Suprapubic skin (tissue), 4 donors: ENCODE data around the gene YIF1A.
A peak's percentile ranks its signal among the peaks of the same experiment; 100 is the strongest.

ENCODE experiments used
- CTCF ChIP-seq, 2 donors: fragments of 200-600 bp in 1 of 2; fragments of 450-650 bp in 1 of 2; sonication (generic) in 1 of 2; IDR thresholded peaks; one replicate each; pipeline ENCODE4 v1.5.1; 2016 to 2019; ENCODE audit warnings: antibody characterized with exemption in 2 of 2, mild to moderate bottlenecking in 1 of 2, moderate library complexity in 1 of 2
- EP300 ChIP-seq: sonication (generic); formaldehyde crosslinking; IDR thresholded peaks from one replicate; pipeline ENCODE4 v1.6.1; 2017; ENCODE audit warnings: antibody characterized with exemption
- POLR2A ChIP-seq, 2 donors: fragments of 450-650 bp; IDR thresholded peaks; one replicate each; pipeline ENCODE4 v1.6.1; 2017; ENCODE audit warnings: antibody characterized with exemption in 2 of 2, mild to moderate bottlenecking in 2 of 2, moderate library complexity in 2 of 2
- POLR2AphosphoS5 ChIP-seq, 3 donors: sonication (generic); formaldehyde crosslinking; IDR thresholded peaks; one replicate each; pipeline ENCODE4 v1.6.1; 2017; ENCODE audit warnings: antibody characterized with exemption in 3 of 3

DNA sequence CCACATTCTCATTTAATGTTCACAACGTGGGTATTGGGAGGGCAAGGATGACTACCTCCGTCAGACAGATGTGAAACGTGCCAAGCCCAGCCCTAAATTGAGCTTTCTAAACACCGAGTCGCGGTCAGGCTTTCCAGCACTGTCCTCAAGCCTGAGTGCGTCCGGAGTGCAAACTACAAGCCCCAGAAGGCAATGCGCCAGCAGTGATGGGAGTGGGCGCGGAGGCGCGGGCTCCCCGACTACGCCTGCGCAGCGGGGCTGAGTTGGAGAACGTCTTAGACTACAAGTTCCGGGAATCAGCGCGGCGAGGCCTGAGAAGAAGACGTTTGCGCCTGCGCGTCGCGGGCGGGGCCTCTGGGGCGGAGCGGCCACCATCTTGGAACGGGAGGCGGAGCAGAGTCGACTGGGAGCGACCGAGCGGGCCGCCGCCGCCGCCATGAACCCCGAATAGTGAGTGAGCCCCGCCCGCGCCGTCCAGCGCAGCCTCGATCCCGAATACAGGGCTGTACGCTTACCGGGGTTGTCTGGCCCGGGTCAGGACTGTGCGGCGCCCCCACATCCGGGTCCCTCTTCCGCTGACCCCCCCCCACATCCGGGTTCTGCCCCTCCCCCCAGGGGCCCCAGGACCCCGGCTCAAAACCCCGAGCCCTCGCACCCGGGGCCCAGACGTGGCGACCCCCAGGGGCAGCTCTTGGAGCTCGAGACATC, 20.5 kb downstream of the YIF1A start, which contains the start of gene RAB1B:
- TF ChIP-seq POLR2A (IDR thresholded peaks at IDR 0.05) (peak in 1 of 2 donors; percentile 50), CTCF (IDR thresholded peaks at IDR 0.05) (no peak), POLR2AphosphoS5 (IDR thresholded peaks at IDR 0.05) (peak in 1 of 3 donors; percentile 78), EP300 (no peak)
